ENCODE results near the gene ANKS6. TPM values are rescaled to one million over a fixed set of nuclear protein-coding genes. Genes with fewer than 3 reads are reported as not detected.

The ANKS6 gene
- total RNA-seq, 4 donors from 2014 or later: 18.3 to 35.9 (median 29.3) TPM

DNA sequence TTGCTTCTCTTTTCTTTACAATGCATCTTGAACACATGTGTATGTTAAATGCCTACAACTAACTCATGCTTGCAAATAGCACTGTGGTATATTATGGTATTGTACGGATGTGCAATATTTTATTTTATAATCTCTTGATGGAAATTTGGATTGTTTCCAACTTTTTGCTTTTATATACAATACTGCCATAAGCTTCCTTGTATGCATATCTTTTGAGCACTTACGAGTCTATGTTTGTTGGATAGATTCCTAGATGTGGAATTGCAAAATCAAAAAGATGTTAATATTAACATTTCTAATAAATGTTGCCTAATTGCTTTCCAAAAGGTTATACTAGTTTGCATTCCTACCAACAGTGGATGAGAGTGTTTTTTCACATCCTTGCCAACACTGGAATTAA, 7.7 kb upstream of the ANKS6 start:
- H3K36me3 ChIP-seq: no peaks in the 10 kb centered on the region
- DNase-seq: no peak
- intact Hi-C loops (cut with DNase I; ENCODE audit: low total_unique reads): no loop called here
- H3K4me3 ChIP-seq: no peak overlapping the region
- in situ Hi-C loops (cut with MboI; ENCODE audit: low pct_ligation_motif_present in 1 of 4, low pct_unique_long_range_greater_than_20kb in 1 of 4, low sequenced_read_pairs in 3 of 4): no loop called here
- H3K4me1 ChIP-seq: peaks cover 15 to 48% (median 40%) of the 10 kb centered on the region in 4 donors
- 11 to 15% methylated on average over 2 of the region's 2 CpGs for WGBS, 2 donors (ENCODE audit: low coverage in 1 of 2)
- H3K9me3 ChIP-seq: no peaks in the 10 kb centered on the region
- H3K27ac ChIP-seq: peak overlapping the region in 3 of 4 donors; percentile 88 to 89 (median 89)
- TF ChIP-seq POLR2A (IDR thresholded peaks at IDR 0.05): no peak
- TF ChIP-seq, protein P1, sequence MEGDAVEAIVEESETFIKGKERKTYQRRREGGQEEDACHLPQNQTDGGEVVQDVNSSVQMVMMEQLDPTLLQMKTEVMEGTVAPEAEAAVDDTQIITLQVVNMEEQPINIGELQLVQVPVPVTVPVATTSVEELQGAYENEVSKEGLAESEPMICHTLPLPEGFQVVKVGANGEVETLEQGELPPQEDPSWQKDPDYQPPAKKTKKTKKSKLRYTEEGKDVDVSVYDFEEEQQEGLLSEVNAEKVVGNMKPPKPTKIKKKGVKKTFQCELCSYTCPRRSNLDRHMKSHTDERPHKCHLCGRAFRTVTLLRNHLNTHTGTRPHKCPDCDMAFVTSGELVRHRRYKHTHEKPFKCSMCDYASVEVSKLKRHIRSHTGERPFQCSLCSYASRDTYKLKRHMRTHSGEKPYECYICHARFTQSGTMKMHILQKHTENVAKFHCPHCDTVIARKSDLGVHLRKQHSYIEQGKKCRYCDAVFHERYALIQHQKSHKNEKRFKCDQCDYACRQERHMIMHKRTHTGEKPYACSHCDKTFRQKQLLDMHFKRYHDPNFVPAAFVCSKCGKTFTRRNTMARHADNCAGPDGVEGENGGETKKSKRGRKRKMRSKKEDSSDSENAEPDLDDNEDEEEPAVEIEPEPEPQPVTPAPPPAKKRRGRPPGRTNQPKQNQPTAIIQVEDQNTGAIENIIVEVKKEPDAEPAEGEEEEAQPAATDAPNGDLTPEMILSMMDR (IDR thresholded peaks at IDR 0.05): peak in 1 of 5 experiments; percentile 32
- no peaks in the 10 kb centered on the region for H3K27me3 ChIP-seq

DNA sequence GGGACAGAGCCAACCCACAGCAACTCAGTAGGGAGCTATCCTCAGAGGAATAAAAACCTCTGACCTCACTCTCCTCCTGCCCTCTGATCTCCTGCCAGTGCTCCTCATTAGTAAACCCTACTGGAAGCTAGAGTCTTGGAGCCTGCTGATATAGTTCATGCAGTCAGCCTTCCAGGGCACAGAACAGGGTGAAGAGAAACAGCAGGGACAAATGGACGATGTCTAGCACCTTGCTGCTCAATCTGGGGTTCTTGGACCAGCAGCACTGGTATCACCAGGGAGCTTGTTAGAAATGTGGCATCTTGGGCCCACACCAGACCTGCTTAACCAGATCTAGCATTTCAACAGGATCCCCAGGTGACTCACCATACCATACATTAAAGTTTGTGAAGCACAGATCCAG, 5.6 kb upstream of the ANKS6 start:
- DNase-seq: no peak
- 81% methylated on average over 1 of the region's 1 CpG; no CpG with 5 or more reads in 1 of the 2 donors for WGBS, 2 donors (ENCODE audit: low coverage in 1 of 2)
- Histone ChIP-seq H3K4me3 (no peak overlapping the region), H3K36me3 (no peaks in the 10 kb centered on the region), H3K27me3 (no peaks in the 10 kb centered on the region), H3K9me3 (peaks cover 0 to 7% of the 10 kb centered on the region in 2 donors), H3K4me1 (peaks cover 13 to 38% (median 27%) of the 10 kb centered on the region in 4 donors), H3K27ac (no peak overlapping the region)
- TF ChIP-seq, protein P1 (IDR thresholded peaks at IDR 0.05): no peak
- no peak for TF ChIP-seq EP300 (IDR thresholded peaks at IDR 0.05; ENCODE audit: low read depth)
- no peak for TF ChIP-seq POLR2A (IDR thresholded peaks at IDR 0.05)
- no peak for TF ChIP-seq POLR2AphosphoS5 (IDR thresholded peaks at IDR 0.05)
- in situ Hi-C loops (cut with MboI; ENCODE audit: low pct_ligation_motif_present in 1 of 4, low pct_unique_long_range_greater_than_20kb in 1 of 4, low sequenced_read_pairs in 3 of 4): no loop called here
- intact Hi-C loops (cut with DNase I; ENCODE audit: low total_unique reads): no loop called here

DNA sequence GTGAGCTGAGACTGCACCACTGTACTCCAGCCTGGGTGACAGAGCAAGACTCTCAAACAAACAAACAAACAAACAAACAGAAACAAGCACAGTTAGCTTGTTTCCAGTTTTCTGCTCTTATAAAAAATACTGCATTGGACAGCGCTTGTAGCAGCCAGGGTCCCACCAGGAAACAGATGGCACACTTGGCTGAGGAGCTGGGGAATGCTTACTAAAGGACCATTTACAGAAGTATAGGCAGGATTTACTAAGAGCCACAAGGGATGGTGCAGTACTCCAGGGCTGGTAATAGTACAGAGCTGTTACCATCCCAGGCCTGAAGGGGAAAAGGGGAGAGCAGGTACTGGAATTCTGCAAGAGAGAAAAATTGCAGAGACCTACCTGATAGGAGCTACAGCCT, 5.2 kb upstream of the ANKS6 start:
- no peak for DNase-seq
- Histone ChIP-seq H3K27ac (no peak overlapping the region), H3K4me3 (no peak overlapping the region), H3K9me3 (peaks cover 0 to 7% of the 10 kb centered on the region in 2 donors), H3K4me1 (peaks cover 9 to 37% (median 26%) of the 10 kb centered on the region in 4 donors), H3K27me3 (no peaks in the 10 kb centered on the region), H3K36me3 (no peaks in the 10 kb centered on the region)
- no peak for TF ChIP-seq POLR2AphosphoS5 (IDR thresholded peaks at IDR 0.05)
- TF ChIP-seq, protein P1 (IDR thresholded peaks at IDR 0.05): no peak
- TF ChIP-seq EP300 (IDR thresholded peaks at IDR 0.05; ENCODE audit: low read depth): no peak
- intact Hi-C loops (cut with DNase I; ENCODE audit: low total_unique reads): no loop called here
- in situ Hi-C loops (cut with MboI; ENCODE audit: low pct_ligation_motif_present in 1 of 4, low pct_unique_long_range_greater_than_20kb in 1 of 4, low sequenced_read_pairs in 3 of 4): no loop called here
- 89% methylated on average over 1 of the region's 1 CpG; no CpG with 5 or more reads in 1 of the 2 donors for WGBS, 2 donors (ENCODE audit: low coverage in 1 of 2)

DNA sequence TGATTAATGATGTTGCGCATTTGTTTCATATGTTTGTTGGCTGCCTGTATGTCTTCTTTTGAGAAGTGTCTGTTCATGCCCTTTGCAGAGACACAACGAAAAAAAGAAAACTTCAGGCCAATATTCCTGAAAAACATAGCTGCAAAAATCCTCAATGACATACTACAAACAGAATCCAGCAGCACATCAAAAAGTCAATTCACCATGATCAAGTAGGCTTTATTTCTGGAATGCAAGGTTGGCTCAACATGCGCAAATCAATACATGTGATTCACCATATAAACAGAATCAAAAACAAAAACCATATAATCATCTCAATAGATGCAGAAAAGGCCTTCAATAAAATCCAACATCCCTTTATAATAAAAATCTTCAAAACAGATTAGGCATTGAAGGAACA, 1.9 kb upstream of the ANKS6 start:
- Histone ChIP-seq H3K9me3 (peaks cover 0 to 7% of the 10 kb centered on the region in 2 donors), H3K27me3 (no peaks in the 10 kb centered on the region), H3K36me3 (no peaks in the 10 kb centered on the region), H3K4me3 (no peak overlapping the region), H3K4me1 (peaks cover 0 to 16% (median 10%) of the 10 kb centered on the region in 4 donors), H3K27ac (no peak overlapping the region)
- no peak for TF ChIP-seq POLR2AphosphoS5 (IDR thresholded peaks at IDR 0.05)
- TF ChIP-seq POLR2A (IDR thresholded peaks at IDR 0.05): no peak
- no peak for TF ChIP-seq EP300 (IDR thresholded peaks at IDR 0.05; ENCODE audit: low read depth)
- DNase-seq: no peak
- in situ Hi-C loops (cut with MboI; ENCODE audit: low pct_ligation_motif_present in 1 of 4, low pct_unique_long_range_greater_than_20kb in 1 of 4, low sequenced_read_pairs in 3 of 4) (loop anchor here in 1 of 4 donors (25.0 kb wide), 1 partner anchor 486 kb away; no protein-coding TSS in a partner anchor), intact Hi-C loops (cut with DNase I; ENCODE audit: low total_unique reads) (no loop called here)
- WGBS, 2 donors (ENCODE audit: low coverage in 1 of 2): 88 to 90% methylated on average over 3 of the region's 3 CpGs

DNA sequence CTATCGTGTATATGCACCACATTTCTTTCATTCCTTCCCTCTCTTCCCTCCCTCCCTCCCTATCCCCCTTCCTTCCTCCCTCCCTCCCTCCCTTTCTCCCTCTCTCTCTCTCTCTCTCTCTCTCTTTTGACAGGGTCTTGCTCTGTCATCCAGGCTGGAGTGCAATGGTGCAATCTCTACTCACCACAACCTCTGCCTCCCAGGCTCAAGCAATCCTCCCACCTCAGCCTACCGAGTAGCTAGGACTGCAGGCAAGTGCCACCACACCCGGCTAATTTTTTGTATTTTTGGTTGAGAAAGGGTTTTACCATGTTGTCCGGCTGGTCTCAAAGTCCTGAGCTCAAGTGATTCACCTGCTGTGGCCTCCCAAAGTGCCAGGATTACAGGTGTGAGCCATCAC, 1.1 kb upstream of the ANKS6 start:
- Histone ChIP-seq H3K4me1 (peaks cover 0 to 16% (median 10%) of the 10 kb centered on the region in 4 donors), H3K27me3 (no peaks in the 10 kb centered on the region), H3K36me3 (no peaks in the 10 kb centered on the region), H3K4me3 (no peak overlapping the region), H3K27ac (no peak overlapping the region), H3K9me3 (peaks cover 0 to 7% of the 10 kb centered on the region in 2 donors)
- TF ChIP-seq, protein P1 (IDR thresholded peaks at IDR 0.05): no peak
- TF ChIP-seq POLR2AphosphoS5 (IDR thresholded peaks at IDR 0.05) (no peak), POLR2A (IDR thresholded peaks at IDR 0.05) (no peak), EP300 (IDR thresholded peaks at IDR 0.05; ENCODE audit: low read depth) (no peak)
- DNase-seq: no peak
- 71 to 92% methylated on average over 1 to 4 of the region's 4 CpGs for WGBS, 2 donors (ENCODE audit: low coverage in 1 of 2)
- in situ Hi-C loops (cut with MboI; ENCODE audit: low pct_ligation_motif_present in 1 of 4, low pct_unique_long_range_greater_than_20kb in 1 of 4, low sequenced_read_pairs in 3 of 4) (loop anchor here in 1 of 4 donors (25.0 kb wide), 1 partner anchor 485 kb away; no protein-coding TSS in a partner anchor), intact Hi-C loops (cut with DNase I; ENCODE audit: low total_unique reads) (no loop called here)

All from transverse colon (tissue), 4 donors.